K562 (cell line): Measurements from ENCODE around the gene NENF. TPM values are rescaled to one million over a fixed set of nuclear protein-coding genes. Genes with fewer than 3 reads are reported as not detected.

Experiments
- CGGBP1 ChIP-seq: fragments of 250-450 bp; sonication (Bioruptor Pico); IDR thresholded peaks from 2 replicates; pipeline ENCODE4 v1.9.0; 2021; ENCODE audit warnings: mild to moderate bottlenecking
- ILF3 ChIP-seq: fragments of 450-650 bp; IDR thresholded peaks from 2 replicates; pipeline ENCODE4 v1.6.1; 2018; ENCODE audit warnings: antibody characterized with exemption, mild to moderate bottlenecking, moderate library complexity, borderline replicate concordance
- NR2C2 ChIP-seq, 2 experiments: fragments of 200-800 bp in 1 of 2; sonication (Bioruptor generic) in 1 of 2; sonication (generic) in 1 of 2; formaldehyde crosslinking in 1 of 2; IDR thresholded peaks; 2 replicates each; pipeline versions ENCODE4 v1.6.1 to v1.8.0; 2016 to 2022; ENCODE audit warnings: mild to moderate bottlenecking in 1 of 2, missing compliant biosample characterization in 1 of 2, missing genetic modification characterization in 1 of 2, missing genetic modification reagents in 1 of 2
- THRAP3 ChIP-seq: fragments of 450-650 bp; IDR thresholded peaks from 2 replicates; pipeline ENCODE4 v1.6.1; 2016; ENCODE audit warnings: mild to moderate bottlenecking, inconsistent platforms, borderline replicate concordance
- ZC3H8 ChIP-seq: fragments of 450-650 bp; IDR thresholded peaks from 2 replicates; pipeline ENCODE4 v1.6.1; 2017
- ZNF277 ChIP-seq: fragments of 250-450 bp; sonication (Bioruptor Pico); IDR thresholded peaks from 2 replicates; pipeline ENCODE4 v1.8.0; 2022; ENCODE audit warnings: inconsistent platforms, mild to moderate bottlenecking, moderate library complexity, borderline replicate concordance
- ZNF609 ChIP-seq: sonication (generic); formaldehyde crosslinking; IDR thresholded peaks from 2 replicates; pipeline ENCODE4 v1.8.1; 2023; ENCODE audit warnings: missing genetic modification reagents, mild to moderate bottlenecking, borderline replicate concordance
- polyA plus RNA-seq, 8 experiments: library from polyadenylated mRNA; depleted of rRNA in 4 of 8; stranded (reverse) in 5 of 8; unstranded in 3 of 8; fragments of >200 nt; fragmentation: Nextera tagmentation in 2 of 8; fragmentation: Illumina TruSeq in 1 of 8; extraction: Ambion mirVana in 2 of 8; extraction: Trizol in 1 of 8; gene quantifications; 2 replicates each; pipeline versions ENCODE4 v1.2.1 to v1.2.3, GENCODE V29; 2011 to 2014; ENCODE audit warnings: inconsistent platforms in 1 of 8, missing spikeins in 1 of 8
- total RNA-seq, 7 experiments: library from RNA; depleted of rRNA in 6 of 7; stranded (reverse); fragments of >200 nt in 6 of 7; fragmentation: Illumina TruSeq in 2 of 7; extraction: Trizol in 2 of 7; gene quantifications; 2 replicates each; pipeline versions ENCODE4 v1.2.1 to v1.2.3, GENCODE V29; 2011 to 2021; ENCODE audit warnings: low replicate concordance in 1 of 7

Gene NENF
- total and polyA plus RNA-seq, 9 of the 15 experiments (the other 6 are each of a cell fraction or from before 2014, with no cell fraction given), result 6.1 to 100 (median 72.8) TPM

- TF ChIP-seq ZNF277 (no peak), NR2C2 (CRISPR knock-in tag; IDR thresholded peaks at IDR 0.05) (no peak), NR2C2 (tag; IDR thresholded peaks at IDR 0.05) (no peak), CGGBP1 (CRISPR knock-in tag) (no peak), ILF3 (no peak), THRAP3 (no peak), ZNF609 (no peak), ZC3H8 (no peak)
Observed at GRCh38 chr1:212437179-212437798, 4.6 kb downstream of the NENF start (continued).
